Suppressor macrophage (primary cell): ENCODE measurements around the gene OR10J5.
A peak's percentile ranks its signal among the peaks of the same experiment; 100 is the strongest.
"Not testable (repeated sequence)": the region's sequence is repeated elsewhere in the genome, so short reads cannot be mapped to it uniquely, and the experiment has no call there.

ENCODE experiments used
- DNase-seq, 4 experiments: peaks; one replicate each; pipeline ENCODE4 v3.0.0-alpha.2; 2020 to 2022
- total RNA-seq, 17 experiments: gene quantifications; one replicate each; lab custom pipeline; 2026; ENCODE audit warnings: mixed read lengths in 6 of 17, inconsistent platforms in 3 of 17; lab: John Stamatoyannopoulos, UW

Gene OR10J5, protein sequence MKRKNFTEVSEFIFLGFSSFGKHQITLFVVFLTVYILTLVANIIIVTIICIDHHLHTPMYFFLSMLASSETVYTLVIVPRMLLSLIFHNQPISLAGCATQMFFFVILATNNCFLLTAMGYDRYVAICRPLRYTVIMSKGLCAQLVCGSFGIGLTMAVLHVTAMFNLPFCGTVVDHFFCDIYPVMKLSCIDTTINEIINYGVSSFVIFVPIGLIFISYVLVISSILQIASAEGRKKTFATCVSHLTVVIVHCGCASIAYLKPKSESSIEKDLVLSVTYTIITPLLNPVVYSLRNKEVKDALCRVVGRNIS
- 0 to 0.44 (median 0) reads per million in 17 experiments for total RNA-seq

DNA sequence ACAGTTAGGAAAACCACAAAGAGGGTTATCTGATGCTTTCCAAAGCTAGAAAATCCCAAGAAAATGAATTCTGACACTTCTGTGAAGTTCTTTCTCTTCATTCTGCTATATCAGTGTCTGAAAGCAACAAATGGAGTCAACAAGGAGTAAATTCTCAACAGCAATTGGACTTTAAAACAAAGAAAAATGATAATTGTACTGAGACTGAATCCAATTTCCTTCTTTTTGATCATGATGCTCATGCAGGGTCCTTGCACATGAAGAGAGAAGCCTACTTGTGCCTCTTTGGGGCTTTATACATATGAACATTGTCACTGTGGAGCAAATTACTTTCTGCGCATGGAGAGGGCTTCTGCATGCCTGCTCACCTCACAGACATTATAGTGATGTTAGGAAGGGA is at the start of gene OR10J5:
Gene OR10J5, minus strand, starts transcription at position 101 of the 400 bp plus-strand sequence. Its CDS starts 0 bp downstream, at position 101.
- no peak for DNase-seq

DNA sequence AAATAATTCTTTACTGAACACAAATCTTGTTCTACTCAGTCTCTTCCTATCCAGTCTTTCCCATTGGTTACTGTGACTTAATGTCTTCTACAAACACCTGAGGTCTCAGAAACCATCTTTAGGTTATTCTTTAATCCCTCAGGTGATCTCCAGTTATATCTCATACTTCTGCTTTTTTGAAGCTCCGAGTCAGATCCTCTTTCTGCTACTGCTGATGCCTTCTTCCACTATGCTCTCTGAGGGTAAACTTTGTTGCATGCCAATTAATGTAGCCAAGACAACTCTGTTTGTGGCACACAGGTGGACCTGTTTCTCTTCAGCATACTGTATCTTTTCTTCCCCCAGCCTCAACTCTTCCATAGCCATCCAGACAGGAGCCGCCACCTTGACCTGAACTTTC is 48.7 kb upstream of the OR10J5 start:
- DNase-seq: peak in 1 of 4 experiments; percentile 16

DNA sequence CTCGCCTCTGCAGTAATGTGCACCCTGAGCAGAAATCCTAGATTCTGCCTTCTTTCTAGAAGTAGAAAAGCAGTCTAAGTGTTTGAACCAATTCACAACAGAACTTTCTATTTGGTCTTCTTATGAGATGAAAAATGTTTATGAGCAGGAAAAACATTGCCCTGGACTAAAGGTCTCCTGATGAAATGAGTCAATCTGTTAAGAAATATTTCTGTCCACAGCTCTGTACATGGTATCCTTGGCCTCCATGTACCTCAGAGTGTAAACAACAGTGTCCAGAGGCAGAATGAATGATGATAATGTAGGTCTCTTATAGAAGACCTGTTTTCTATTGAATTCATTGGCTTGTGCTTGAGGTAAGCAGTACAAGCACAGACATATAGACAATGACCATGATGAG is 45.6 kb upstream of the OR10J5 start:
- DNase-seq: no peak

DNA sequence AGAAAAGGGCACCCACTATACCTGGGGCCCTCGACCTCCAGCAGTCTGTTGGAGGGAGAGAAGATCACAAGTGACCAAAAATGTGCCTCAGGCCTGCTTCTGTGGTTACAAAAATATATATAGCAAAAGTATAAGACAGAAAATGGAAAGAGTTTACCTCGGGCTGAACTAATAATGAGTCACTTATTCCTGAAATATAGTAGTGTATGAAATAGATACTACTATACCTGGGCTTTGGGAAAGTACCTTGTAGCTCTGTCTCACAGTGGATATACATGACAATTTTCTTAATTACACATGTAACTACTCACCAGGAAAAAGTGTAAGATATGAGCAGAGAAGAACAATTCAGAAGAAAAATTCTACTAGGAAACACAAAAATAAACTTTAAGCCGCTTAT is 44.5 kb upstream of the OR10J5 start:
- DNase-seq: no peak

DNA sequence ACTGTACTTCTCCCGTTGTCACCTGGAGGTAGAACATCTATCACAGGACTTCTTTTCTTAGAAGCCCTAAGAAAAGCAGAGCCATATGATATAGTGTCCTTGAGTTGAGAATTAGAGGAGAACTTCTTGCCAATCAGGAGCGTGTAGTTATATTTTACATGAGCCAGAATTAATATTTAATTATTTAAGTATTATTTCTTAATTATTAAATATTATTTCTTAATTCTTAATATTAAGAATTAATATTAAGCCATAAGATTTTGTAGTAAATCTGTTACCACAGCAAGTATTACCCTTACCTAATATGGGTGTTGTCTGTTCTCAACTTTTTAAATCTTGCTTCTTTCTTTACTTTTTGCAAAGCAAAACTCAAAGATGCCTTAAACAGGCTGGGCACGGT is 41.6 kb upstream of the OR10J5 start:
- DNase-seq: no peak

DNA sequence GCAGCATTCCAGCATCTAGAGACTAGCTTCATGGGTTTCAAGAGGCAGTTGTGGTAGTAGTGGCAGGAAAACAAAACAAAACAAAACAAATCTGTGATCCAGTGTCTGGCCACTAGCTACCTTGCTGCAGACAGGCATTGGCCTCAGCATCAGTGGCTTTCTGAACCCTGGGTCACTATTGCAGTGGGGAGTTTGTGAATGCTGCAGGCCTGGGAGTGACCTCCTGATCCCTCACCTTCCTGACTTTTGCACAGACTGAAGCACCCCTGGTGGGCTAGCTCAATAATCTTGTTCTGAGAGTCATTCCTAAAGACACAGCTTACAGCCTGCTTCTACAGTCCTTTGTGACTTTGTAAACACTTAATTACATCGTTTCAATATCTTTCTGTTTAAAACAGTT is 26.9 kb upstream of the OR10J5 start:
- no peak for DNase-seq

DNA sequence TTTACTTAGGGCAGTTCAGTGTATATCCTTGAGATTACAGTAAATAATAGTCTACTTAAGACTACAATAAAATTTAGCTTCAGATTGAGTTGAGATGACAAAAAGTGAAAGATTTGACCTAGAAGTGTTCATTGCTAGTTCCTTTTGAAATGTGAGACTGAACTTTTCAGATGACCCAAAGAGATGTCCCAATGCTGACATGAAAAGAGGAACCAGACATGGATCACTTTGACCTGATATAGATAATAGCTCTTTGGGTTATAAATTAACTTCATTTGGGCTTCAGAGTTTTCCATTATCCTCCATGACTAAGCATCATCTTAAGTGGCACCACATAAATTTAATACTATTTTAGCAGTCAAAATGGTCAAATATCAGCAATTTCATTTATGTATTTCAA is 25.7 kb upstream of the OR10J5 start:
- peak in 2 of 4 experiments; percentile 40 to 42 for DNase-seq

DNA sequence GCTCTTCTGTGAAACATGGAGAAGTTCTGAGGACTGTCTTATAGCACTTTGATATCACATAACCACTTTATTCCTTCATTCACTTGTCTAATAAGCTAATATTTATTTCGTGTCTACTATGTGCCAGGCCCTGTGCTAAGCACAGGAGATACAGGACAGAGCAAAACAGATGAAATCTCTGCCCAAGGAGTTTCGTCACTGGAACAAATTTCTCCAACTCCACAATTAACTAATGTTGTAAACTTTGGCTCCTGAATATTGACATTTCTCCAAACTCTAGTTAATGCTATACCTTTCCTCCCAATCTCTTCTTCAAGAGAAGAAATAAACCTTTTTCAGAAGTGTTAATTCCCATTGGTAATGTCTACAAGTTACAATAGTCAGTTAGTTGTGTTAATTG is 24.8 kb upstream of the OR10J5 start:
- no peak for DNase-seq

DNA sequence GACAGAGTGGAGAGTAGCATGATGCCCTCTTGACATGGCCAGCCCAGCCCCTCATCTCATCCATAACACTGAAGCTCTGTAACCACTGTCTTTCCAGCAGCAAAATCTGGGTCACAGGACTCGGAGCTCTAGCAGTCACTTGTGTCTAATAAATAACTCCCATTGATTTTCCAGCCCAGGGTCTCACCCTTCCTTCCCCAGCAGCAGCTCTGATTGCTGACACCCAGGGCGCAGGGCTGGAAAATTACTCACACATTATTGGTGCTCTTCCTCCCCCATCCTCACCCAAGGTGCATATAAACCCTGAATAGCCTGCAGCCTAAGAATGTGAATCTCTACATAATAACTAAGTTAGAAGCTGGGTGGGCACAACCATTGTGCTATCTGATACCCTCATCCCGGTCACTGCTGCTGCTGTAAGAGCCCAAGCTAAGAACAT is 21.1 kb upstream of the OR10J5 start:
- no peak for DNase-seq

DNA sequence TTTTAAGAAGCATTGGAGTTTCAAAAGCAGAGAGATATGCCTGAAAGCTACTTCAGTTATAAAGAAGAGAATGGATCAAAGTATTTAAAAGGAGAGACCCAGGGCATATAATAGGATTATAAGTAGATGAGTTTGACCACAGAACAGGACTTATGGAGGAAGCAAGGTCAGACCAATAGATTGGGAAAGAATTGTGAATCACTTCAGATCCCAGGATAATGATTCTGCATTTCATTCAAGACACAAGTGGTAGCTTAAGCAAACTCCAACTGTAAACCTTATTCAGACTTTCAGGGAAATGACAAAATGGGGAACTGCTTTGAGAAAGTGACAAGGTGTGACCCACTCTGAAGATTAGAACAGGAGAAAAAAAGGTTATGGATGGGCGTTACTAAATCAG is 18.9 kb upstream of the OR10J5 start:
- DNase-seq: peak; percentile 4 to 56 (median 28)

DNA sequence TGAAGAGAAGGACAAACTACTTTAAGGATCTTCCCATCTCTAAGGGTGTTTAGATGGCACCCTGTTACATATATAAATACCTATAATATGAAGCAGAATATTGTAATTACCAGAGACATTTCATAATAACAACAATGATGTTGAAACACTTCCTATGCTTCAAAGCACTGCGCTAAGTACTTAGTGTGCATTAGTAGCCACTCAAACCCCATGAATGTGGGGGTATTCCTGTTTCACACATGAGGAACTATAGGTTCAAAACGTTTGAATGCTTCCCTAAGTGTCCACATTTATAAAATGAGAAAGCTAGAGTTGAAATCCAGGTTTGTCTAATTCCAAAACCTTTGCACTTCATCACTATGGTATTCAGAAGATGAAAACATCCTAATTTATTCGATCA is 18.5 kb upstream of the OR10J5 start:
- DNase-seq: peak; percentile 39 to 77 (median 54)

DNA sequence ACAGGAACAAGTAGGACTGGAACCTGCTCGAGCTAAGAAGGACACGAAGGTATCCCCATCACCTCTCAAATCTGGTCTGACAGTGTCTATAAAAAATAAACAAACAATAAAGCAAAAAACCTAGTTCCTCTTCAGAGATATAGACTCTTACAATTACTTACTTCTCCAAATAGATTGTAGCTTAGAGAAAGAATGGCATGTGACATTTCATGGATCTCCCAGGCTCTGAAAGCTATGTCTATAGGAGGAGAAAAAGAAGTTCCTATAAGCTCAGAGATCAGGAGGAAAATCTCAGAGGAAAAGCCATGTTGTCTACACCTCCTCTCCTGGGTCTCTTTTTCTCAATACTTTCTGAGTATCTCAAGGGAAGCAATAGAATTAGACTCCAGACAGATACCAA is 12.3 kb upstream of the OR10J5 start:
- peak; percentile 18 to 73 (median 48) for DNase-seq

DNA sequence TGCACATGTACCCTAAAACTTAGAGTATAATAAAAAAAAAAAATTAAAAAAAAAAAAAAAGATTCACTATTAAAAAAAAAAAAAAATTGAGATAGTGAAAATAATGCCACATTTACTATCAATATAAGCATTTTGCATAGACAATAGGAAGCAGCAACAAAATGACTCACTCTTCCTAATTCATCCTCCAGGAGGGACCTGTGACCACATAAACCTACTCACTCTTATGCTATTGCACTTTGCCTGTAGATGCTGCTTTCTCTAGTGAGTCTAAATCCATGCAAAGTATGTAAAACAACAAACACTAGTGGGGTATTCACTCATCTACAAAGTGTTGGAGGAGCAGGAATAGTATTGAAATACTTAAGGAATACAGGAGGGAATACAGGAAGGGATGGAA is 2.9 kb downstream of the OR10J5 start:
- peak in 2 of 4 experiments; percentile 9 to 14 for DNase-seq

DNA sequence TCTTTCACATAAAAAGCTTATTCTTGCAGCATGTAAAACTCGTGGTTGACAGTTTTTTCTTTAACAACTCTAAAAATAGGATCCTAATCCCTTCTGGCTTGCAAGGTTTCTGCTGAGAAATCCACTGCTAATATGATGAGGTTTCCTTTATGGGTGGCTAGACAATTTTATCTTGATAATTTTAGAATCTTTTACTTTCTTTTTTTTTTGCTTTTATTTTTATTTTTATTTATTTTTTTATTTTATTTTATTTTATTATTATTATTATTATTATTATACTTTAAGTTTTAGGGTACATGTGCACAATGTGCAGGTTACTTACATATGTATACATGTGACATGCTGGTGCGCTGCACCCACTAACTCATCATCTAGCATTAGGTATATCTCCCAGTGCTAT is 11.0 kb downstream of the OR10J5 start:
- not testable (repeated sequence) for DNase-seq

DNA sequence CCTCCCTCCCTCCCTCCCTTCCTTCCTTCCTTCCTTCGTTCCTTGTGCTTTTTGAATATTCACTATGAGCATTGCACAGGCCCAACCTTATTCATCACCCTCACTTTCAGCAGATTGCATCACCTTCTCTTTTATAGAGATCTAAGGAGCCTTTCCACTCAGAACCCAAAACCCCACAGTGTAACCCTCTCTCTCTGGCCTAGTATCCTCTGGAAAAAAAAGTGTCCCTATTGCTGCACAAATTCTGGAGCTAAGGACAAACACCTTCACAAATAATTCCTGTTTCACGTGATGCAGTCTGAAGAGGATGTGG is 25.6 kb downstream of the OR10J5 start:
- no peak for DNase-seq

DNA sequence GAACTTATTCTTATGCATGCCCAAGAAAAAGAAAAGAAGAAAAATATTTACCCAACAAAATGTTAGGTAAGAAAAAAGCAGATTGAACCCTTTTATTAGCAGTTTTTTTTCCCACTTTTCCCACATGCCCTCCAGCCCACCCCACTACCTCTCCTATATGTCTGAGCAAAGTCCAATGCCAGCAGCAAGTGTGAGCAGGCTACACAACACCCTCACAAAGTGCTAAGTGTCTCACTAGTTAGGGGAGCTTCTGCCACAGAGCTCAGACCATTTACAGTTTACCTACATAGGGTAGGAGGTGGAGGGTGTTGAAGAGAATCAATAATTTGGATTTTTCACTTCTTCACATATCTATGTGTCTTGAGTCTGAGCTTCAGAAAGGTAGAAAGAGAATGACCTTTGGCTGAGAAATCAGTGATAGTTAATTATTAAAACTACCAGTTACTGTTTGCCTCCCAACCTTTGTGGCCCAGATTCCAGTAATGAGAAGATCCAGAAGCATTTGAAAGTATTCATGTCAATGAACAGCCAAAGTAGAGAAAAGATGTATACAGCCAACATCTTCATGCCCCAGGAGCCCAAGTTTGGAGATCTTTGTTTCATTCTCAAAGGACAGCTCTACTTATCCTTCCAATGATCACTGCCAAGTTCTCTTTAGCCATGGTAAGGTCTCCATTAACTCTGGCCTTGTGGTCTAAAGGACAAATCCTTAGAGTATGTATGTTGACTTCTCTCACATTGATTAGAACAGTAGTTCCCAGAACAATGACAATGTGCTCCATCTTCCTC is 26.2 kb downstream of the OR10J5 start:
- no peak for DNase-seq

DNA sequence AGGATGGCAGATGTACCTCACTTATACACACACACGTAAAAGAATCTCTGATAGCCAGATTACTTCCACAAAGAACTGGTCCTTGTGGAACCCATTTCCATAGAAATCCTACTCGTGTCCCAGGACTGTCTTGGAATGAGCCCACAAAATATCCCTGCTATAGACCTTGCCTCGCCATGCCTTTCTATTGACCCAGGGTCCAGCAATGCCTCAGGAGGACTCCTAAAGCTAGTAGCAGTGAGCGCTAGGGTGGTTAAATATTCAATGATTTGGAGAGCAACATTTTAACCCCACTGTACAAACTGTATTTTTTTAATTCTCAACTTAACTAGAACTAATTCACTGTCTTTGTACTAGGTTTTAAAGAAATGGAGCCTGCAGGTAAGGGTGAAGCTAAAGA is 26.9 kb downstream of the OR10J5 start:
- DNase-seq: no peak

DNA sequence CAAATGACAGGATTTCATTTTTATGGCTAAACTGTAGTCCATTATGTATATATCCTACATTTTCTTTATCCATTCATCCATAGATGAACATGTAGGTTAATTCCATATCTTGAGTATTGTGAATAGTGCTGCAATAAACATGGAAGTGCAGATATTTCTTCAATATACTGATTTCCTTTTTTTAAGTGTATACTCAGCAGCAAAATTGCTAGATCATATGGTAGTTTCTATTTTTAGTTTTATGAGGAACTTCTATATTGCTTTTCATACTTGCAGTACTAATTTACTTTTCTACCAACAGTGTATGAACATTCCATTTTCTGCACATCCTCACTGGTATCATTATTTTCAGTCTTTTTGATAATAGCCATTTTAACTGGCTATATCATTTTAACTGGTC is 30.1 kb downstream of the OR10J5 start:
- peak in 2 of 4 experiments; percentile 70 to 77 for DNase-seq

DNA sequence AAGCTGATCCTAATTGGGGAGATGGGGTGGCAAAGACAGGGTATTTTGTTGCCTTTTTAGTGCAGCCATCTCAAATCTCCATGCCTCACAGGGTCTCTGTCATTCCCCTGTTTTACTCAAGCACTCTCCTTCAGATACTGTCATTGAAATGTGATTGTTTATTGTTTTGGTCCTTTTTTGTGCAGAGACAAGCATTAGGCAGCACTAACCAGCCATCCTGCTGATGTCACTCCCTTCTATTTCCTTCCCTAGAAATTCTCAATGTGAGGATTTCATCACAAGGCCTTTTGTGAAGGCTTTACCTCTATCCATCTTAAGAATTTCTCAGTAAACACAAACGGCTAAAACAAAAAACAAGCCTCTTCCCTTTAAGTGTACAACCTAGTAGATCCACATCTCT is 34.7 kb downstream of the OR10J5 start:
- DNase-seq: peak; percentile 9 to 67 (median 32)

DNA sequence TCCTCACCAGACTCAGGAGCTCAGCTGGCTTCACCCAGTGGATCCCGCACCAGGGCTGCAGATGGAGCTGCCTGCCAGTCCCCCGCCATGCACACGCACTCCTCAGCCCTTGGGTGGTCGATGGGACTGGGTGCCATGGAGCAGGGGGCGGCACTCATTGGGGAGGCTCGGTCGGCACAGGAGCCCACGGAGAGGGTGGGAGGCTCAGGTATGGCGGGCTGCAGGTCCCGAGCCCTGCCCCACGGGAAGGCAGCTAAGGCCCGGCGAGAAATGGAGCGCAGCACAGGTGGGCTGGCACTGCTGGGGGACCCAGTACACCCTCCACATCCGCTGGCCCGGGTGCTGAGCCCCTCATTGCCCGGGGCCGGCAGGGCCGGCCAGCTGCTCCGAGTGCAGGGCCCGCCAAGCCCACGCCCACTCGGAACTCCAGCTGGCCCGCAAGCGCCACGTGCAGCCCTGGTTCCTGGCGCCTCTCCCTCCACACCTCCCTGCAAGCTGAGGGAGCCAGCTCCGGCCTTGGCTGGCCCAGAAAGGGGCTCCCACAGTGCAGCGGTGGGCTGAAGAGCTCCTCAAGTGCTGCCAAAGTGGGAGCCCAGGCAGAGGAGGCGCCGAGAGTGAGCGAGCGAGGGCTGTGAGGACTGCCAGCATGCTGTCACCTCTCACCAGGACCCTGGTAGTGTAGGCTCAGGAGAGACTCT is 41.1 kb downstream of the OR10J5 start:
- not testable (repeated sequence) for DNase-seq

DNA sequence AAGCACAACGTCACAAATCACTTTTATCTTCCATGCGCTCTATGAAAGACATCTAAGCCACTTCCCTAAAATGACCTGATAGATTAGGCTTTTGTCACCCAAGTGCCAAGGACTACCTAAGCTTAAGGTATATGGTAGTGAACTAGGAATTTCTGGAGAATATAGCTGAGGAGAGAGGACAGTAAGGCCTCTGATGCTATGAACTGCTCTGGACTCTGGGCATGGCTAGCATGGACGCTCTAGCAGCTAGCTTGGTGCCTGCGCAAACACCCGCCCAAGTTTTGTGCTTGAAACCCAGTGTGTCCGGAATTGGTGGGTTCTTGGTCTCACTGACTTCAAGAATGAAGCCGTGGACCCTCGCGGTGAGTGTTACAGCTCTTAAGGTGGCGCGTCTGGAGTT is 42.5 kb downstream of the OR10J5 start:
- no peak for DNase-seq

DNA sequence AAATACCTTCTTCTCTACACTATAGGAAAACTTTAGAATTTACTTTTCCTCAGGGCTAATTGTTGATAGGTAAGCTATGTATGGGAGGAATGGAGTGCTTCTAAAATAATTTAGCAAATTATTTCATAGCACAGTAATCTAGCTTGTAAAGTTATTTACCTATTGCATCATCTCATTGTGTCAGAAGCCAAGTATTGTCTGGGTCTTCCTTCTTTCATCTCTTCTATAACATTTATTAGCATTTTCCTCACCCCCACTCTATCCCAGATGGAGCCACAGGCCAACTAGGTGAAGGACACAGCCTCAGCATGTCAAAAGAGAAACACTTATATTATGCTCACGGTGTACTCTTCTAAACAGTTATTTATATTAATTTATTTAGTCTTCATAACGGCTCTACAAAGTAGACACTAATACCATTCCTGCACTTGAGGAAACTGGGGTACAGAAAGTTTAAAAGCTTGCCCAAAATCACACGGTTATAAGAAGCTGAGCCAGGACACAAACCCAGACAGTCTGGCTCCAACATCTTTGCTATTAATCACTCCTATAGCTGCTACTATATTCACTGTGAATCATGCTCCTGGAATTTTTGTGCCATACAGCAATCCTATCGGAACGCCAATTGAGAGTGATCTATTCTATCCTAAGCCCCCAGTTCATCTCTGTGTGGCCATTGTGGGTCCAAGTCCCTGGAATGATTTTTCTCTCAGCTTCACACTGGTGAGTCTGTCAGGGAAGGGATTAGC is 43.1 kb downstream of the OR10J5 start:
- no peak for DNase-seq
